H9 (cell line): Measurements from ENCODE around the gene ASB5. TPM values are rescaled to one million over a fixed set of nuclear protein-coding genes. Genes with fewer than 3 reads are reported as not detected.

Experiments used
- DNase-seq: peaks from one replicate; pipeline ENCODE4 v3.0.0-alpha.2; 2017
- H2AFZ ChIP-seq: one replicate; pipeline ENCODE4 v1.6.1; 2013; ENCODE audit warnings: mild to moderate bottlenecking, low read length, control low read depth, moderate library complexity
- H2AK5ac ChIP-seq: 2 replicates; pipeline ENCODE4 v1.6.1; 2013; ENCODE audit warnings: low read length, control low read depth, mixed read lengths; ENCODE audit not compliant: insufficient read length
- H2BK120ac ChIP-seq: one replicate; pipeline ENCODE4 v1.6.1; 2013; ENCODE audit warnings: low read depth, mild to moderate bottlenecking, low read length, control low read depth, inconsistent platforms; ENCODE audit not compliant: poor library complexity, severe bottlenecking
- H2BK12ac ChIP-seq: 2 replicates; pipeline ENCODE4 v1.6.1; 2013; ENCODE audit warnings: low read length, control low read depth, mixed read lengths, low read depth; ENCODE audit not compliant: insufficient read length
- H2BK15ac ChIP-seq: 2 replicates; pipeline ENCODE4 v1.6.1; 2013; ENCODE audit warnings: low read depth, low read length, control low read depth
- H2BK20ac ChIP-seq: one replicate; pipeline ENCODE4 v1.6.1; 2013; ENCODE audit warnings: low read depth, mild to moderate bottlenecking, low read length, control low read depth, inconsistent platforms; ENCODE audit not compliant: poor library complexity, severe bottlenecking
- H2BK5ac ChIP-seq: 2 replicates; pipeline ENCODE4 v1.6.1; 2013; ENCODE audit warnings: low read length, control low read depth, mixed read lengths; ENCODE audit not compliant: insufficient read length
- H3K14ac ChIP-seq: 2 replicates; pipeline ENCODE4 v1.6.1; 2013; ENCODE audit warnings: low read length, control low read depth; ENCODE audit not compliant: insufficient read depth
- H3K18ac ChIP-seq: 2 replicates; pipeline ENCODE4 v1.6.1; 2013; ENCODE audit warnings: low read depth, mild to moderate bottlenecking, mixed read lengths, low read length, control low read depth; ENCODE audit not compliant: insufficient read length
- H3K23ac ChIP-seq: 2 replicates; pipeline ENCODE4 v1.6.1; 2013; ENCODE audit warnings: low read length, control low read depth, mixed read lengths, low read depth; ENCODE audit not compliant: insufficient read length
- H3K23me2 ChIP-seq: 2 replicates; pipeline ENCODE4 v1.6.1; 2013; ENCODE audit warnings: low read depth, mild to moderate bottlenecking, mixed read lengths, low read length, control low read depth; ENCODE audit not compliant: insufficient read length, poor library complexity, severe bottlenecking
- H3K27ac ChIP-seq: 2 replicates; pipeline ENCODE4 v1.5.1; 2013; ENCODE audit warnings: low read length, control low read depth, mixed read lengths, low read depth; ENCODE audit not compliant: insufficient read length
- H3K27me3 ChIP-seq: 2 replicates; pipeline ENCODE4 v1.6.1; 2013; ENCODE audit warnings: low read length, control low read depth, inconsistent platforms; ENCODE audit not compliant: insufficient read depth
- H3K4ac ChIP-seq: 2 replicates; pipeline ENCODE4 v1.6.1; 2013; ENCODE audit warnings: low read depth, mild to moderate bottlenecking, control low read depth, inconsistent platforms, low read length, moderate library complexity
- H3K4me1 ChIP-seq: 2 replicates; pipeline ENCODE4 v1.6.1; 2013; ENCODE audit warnings: low read length, control low read depth, inconsistent platforms; ENCODE audit not compliant: insufficient read depth
- H3K4me2 ChIP-seq: 2 replicates; pipeline ENCODE4 v1.6.1; 2013; ENCODE audit warnings: low read length, control low read depth, mixed read lengths; ENCODE audit not compliant: insufficient read length, insufficient read depth
- H3K56ac ChIP-seq: 2 replicates; pipeline ENCODE4 v1.6.1; 2013; ENCODE audit warnings: low read depth, mild to moderate bottlenecking, mixed read lengths, low read length, control low read depth; ENCODE audit not compliant: insufficient read length
- H3K79me1 ChIP-seq: 2 replicates; pipeline ENCODE4 v1.6.1; 2013; ENCODE audit warnings: low read depth, mild to moderate bottlenecking, moderate library complexity, low read length, control low read depth, inconsistent platforms; ENCODE audit not compliant: insufficient read depth, poor library complexity, severe bottlenecking
- H3K79me2 ChIP-seq: 2 replicates; pipeline ENCODE4 v1.6.1; 2013; ENCODE audit warnings: low read length, control low read depth, inconsistent platforms; ENCODE audit not compliant: insufficient read depth
- H3K9ac ChIP-seq: 2 replicates; pipeline ENCODE4 v1.6.1; 2013; ENCODE audit warnings: low read length, control low read depth, mixed read lengths; ENCODE audit not compliant: insufficient read length; ENCODE audit errors: extremely low read depth
- H3K9me3 ChIP-seq: one replicate; pipeline ENCODE4 v1.6.1; 2013; ENCODE audit warnings: low read depth, low read length, inconsistent platforms; ENCODE audit not compliant: control insufficient read depth
- H3T11ph ChIP-seq: one replicate; pipeline ENCODE4 v1.6.1; 2013; ENCODE audit warnings: mild to moderate bottlenecking, low read length, control low read depth, inconsistent platforms
- H4K20me1 ChIP-seq: one replicate; pipeline ENCODE4 v1.6.1; 2013; ENCODE audit not compliant: control insufficient read depth, insufficient read length, insufficient read depth
- H4K5ac ChIP-seq: 2 replicates; pipeline ENCODE4 v1.6.1; 2013; ENCODE audit warnings: low read depth, mild to moderate bottlenecking, mixed read lengths, low read length, control low read depth; ENCODE audit not compliant: insufficient read length
- H4K8ac ChIP-seq: replicated peaks from 2 replicates; pipeline ENCODE4 v1.6.1; 2013; ENCODE audit warnings: low read length, control low read depth, mixed read lengths, low read depth; ENCODE audit not compliant: insufficient read length
- H4K91ac ChIP-seq: 2 replicates; pipeline ENCODE4 v1.6.1; 2013; ENCODE audit warnings: low read depth, mild to moderate bottlenecking, moderate library complexity, mixed read lengths, low read length, control low read depth; ENCODE audit not compliant: insufficient read length
- H3K27ac Mint-ChIP-seq, 3 experiments: 2 replicates in 2 of 3; 3 replicates in 1 of 3; pipeline ENCODE4 v1.8.0; 2020 to 2021; ENCODE audit warnings: mixed read lengths in 3 of 3, mild to moderate bottlenecking in 1 of 3, moderate library complexity in 1 of 3
- H3K27me3 Mint-ChIP-seq: 2 replicates; pipeline ENCODE4 v1.8.0; 2021; ENCODE audit warnings: low read depth, mild to moderate bottlenecking, moderate library complexity, mixed read lengths
- H3K36me3 Mint-ChIP-seq, 3 experiments: 2 replicates in 2 of 3; 3 replicates in 1 of 3; pipeline ENCODE4 v1.8.0; 2020 to 2021; ENCODE audit warnings: low read depth in 3 of 3, mixed read lengths in 3 of 3; ENCODE audit not compliant: insufficient read depth in 1 of 3
- H3K4me1 Mint-ChIP-seq, 2 experiments: 2 replicates each; pipeline ENCODE4 v1.8.0; 2020; ENCODE audit warnings: mixed read lengths in 2 of 2
- H3K4me3 Mint-ChIP-seq, 2 experiments: 2 replicates in 1 of 2; 3 replicates in 1 of 2; pipeline ENCODE4 v1.8.0; 2020 to 2021; ENCODE audit warnings: mild to moderate bottlenecking in 2 of 2, mixed read lengths in 2 of 2, moderate library complexity in 1 of 2
- H3K9me3 Mint-ChIP-seq, 2 experiments: 2 replicates in 1 of 2; 3 replicates in 1 of 2; pipeline ENCODE4 v1.8.0; 2020; ENCODE audit warnings: mild to moderate bottlenecking in 2 of 2, mixed read lengths in 2 of 2, moderate library complexity in 1 of 2
- CTCF ChIP-seq: fragments of 200-600 bp; sonication (generic); conservative IDR thresholded peaks from 3 replicates; pipeline ENCODE4 v1.8.0; 2021; ENCODE audit warnings: antibody characterized with exemption, mild to moderate bottlenecking
- WGBS: extraction: QIAGEN DNeasy Blood & Tissue Kit; methylation state at CpG from one replicate; pipeline ENCODE4 v1.1.7; 2013; ENCODE audit warnings: missing lambda C conversion rate, low lambda C conversion rate, mixed read lengths; ENCODE audit not compliant: insufficient read length; ENCODE audit errors: extremely low coverage; 5-methylcytosine and 5-hydroxymethylcytosine counted together
- total RNA-seq: library from RNA; stranded (reverse); gene quantifications from 2 replicates; pipeline ENCODE4 v1.2.1, GENCODE V29; 2021

The ASB5 gene
- total RNA-seq, 1 experiment from 2014 or later: not detected

DNA sequence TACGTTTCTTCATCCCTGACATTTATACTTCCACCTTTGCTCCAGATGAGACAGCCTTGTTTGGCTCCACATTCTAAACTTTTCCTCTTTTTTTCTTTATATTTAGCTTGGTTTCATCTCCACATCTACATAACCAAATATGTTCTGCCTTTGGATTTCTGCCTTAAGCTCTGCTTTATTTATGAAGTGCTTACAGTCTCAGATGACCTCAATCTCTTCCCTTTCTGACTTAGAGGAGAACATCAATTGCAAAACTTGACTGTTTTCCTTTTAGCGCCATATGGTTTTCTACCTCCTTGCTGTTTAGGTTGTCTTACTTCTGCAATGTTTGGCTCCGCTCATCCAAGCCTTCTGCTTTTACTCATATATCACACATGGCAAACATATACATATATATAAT, 7.5 kb downstream of the ASB5 start:
- no peak overlapping the region for H3K56ac ChIP-seq
- no peak overlapping the region for H3K18ac ChIP-seq
- no peak overlapping the region for H3K23ac ChIP-seq
- H4K8ac ChIP-seq: no peak overlapping the region
- DNase-seq: no peak
- H2BK120ac ChIP-seq: no peak overlapping the region
- H4K5ac ChIP-seq: no peak overlapping the region
- H3K23me2 ChIP-seq: no peaks in the 10 kb centered on the region
- H2AK5ac ChIP-seq: no peak overlapping the region
- no peak overlapping the region for H2BK15ac ChIP-seq
- no peak overlapping the region for H3K9ac ChIP-seq
- Mint-ChIP-seq H3K36me3 (no peaks in the 10 kb centered on the region), H3K4me1 (peaks cover 5 to 6% of the 10 kb centered on the region in 2 experiments), H3K4me3 (no peak overlapping the region), H3K9me3 (no peaks in the 10 kb centered on the region), H3K27me3 (no peaks in the 10 kb centered on the region; the same call in 1 of the 2 replicates), H3K27ac (no peak overlapping the region; a peak in 1 of 7 replicates)
- H2AFZ ChIP-seq: no peak overlapping the region
- no peaks in the 10 kb centered on the region for H4K20me1 ChIP-seq
- WGBS: no CpG with 5 or more reads among the region's 3 CpGs
- H3K4me2 ChIP-seq: no peak overlapping the region
- no peak overlapping the region for H2BK5ac ChIP-seq
- no peaks in the 10 kb centered on the region for H3K4me1 ChIP-seq
- no peak overlapping the region for H4K91ac ChIP-seq
- H3T11ph ChIP-seq: no peak overlapping the region
- H3K4ac ChIP-seq: no peak overlapping the region
- no peaks in the 10 kb centered on the region for H3K27me3 ChIP-seq
- no peaks in the 10 kb centered on the region for H3K9me3 ChIP-seq
- H3K27ac ChIP-seq: no peak overlapping the region
- no peaks in the 10 kb centered on the region for H3K79me2 ChIP-seq
- no peaks in the 10 kb centered on the region for H3K79me1 ChIP-seq
- no peak for TF ChIP-seq CTCF
- no peak overlapping the region for H3K14ac ChIP-seq
- H2BK12ac ChIP-seq: no peak overlapping the region
- no peak overlapping the region for H2BK20ac ChIP-seq
